Fibroblast of the aortic adventitia (primary cell): ENCODE measurements around the gene CRHBP. TPM values are rescaled to one million over a fixed set of nuclear protein-coding genes. Genes with fewer than 3 reads are reported as not detected.
A peak's percentile ranks its signal among the peaks of the same experiment; 100 is the strongest.

Experiments
- DNase-seq: peaks from one replicate; pipeline ENCODE4 v3.0.0-alpha.2; 2010; ENCODE audit warnings: low read depth
- H3K4me3 ChIP-seq: 2 replicates; pipeline ENCODE4 v1.5.1; 2011; ENCODE audit warnings: low read depth, mild to moderate bottlenecking, control low read depth, low read length, moderate library complexity
- CTCF ChIP-seq: IDR thresholded peaks from 2 replicates; pipeline ENCODE4 v1.5.1; 2011; ENCODE audit warnings: mild to moderate bottlenecking, low read length, control low read depth, inconsistent platforms; ENCODE audit not compliant: insufficient read depth
- total RNA-seq: library from RNA; depleted of rRNA; stranded (reverse); fragments of >200 nt; gene quantifications from 2 replicates; pipeline ENCODE4 v1.2.3, GENCODE V29; 2012; ENCODE audit warnings: low replicate concordance

Gene CRHBP
- total RNA-seq, 1 donor: 6.4 TPM

GRCh38 chr5:76958991-76959767 lies 6.3 kb downstream of the CRHBP start:
- H3K4me3 ChIP-seq: no peak overlapping the region
- DNase-seq: peak; percentile 43
- TF ChIP-seq CTCF: no peak

DNA sequence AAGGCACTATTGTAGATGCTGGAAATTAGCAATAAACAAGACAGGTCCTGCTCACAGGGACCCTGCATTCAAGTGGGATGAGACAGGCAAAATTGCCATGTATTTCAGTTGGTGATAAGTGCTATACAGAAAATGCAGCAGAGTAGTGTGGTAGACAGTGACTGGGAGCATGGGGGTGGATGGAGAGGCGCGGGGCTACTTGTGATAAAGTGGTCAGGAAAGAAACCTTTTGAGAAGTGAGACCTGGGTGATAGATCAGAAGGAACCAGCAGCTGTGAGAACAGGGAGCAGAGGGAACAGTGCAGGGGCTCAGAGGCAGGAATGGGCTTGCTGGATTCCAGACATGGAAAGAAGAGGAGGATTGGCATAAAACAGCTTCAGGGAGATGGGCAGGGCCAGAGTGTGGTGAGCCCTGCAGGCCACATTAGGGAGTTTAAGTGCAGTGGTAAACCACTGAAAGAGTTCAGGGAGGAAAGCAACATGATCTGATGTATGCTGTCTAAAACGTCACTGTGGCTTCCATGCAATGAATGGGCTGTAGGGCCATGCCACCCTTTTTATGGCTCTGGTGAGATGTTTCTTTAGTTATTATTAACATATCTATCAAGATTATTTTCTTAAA lies 7.3 kb downstream of the CRHBP start:
- TF ChIP-seq CTCF: no peak
- no peak for DNase-seq
- H3K4me3 ChIP-seq: no peak overlapping the region

GRCh38 chr5:76964060-76964459 lies 11.2 kb downstream of the CRHBP start:
- TF ChIP-seq CTCF: no peak
- DNase-seq: no peak
- no peak overlapping the region for H3K4me3 ChIP-seq

DNA sequence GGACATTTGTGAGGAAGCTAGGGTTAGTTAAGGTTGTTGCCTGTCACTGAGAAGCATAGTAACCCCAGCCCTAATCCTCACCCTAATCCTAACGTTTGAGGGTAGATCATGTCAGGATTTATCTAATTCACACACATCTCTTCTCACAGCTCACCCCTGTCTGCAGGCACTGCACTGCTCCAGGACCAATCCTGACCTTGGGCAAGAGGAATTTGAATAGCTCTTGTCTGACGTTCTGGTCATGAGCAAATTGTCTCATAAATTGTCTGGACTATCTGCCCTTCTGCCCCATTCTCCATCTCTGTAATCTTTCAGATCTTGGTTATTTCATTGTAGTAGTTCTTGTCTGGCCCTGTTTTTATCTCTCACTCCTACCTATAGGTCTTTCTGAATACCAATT lies 18.7 kb downstream of the CRHBP start:
- no peak overlapping the region for H3K4me3 ChIP-seq
- DNase-seq: no peak
- no peak for TF ChIP-seq CTCF

GRCh38 chr5:76972689-76973088 lies 19.8 kb downstream of the CRHBP start:
- no peak for TF ChIP-seq CTCF
- no peak for DNase-seq
- H3K4me3 ChIP-seq: no peak overlapping the region

GRCh38 chr5:76974785-76975184 lies 21.9 kb downstream of the CRHBP start:
- TF ChIP-seq CTCF: no peak
- H3K4me3 ChIP-seq: no peak overlapping the region
- DNase-seq: no peak
